K562 (cell line): ENCODE measurements around the gene SLC8A2. TPM values are rescaled to one million over a fixed set of nuclear protein-coding genes. Genes with fewer than 3 reads are reported as not detected.

Experiments
- ATAC-seq: fragments of 200-7000 bp; cut with Tn5 transposase; 3 replicates; pipeline ENCODE4 v1.9.1; 2020; ENCODE audit warnings: moderate library complexity
- BruUV-seq: library from RNA; stranded (reverse); fragments of 400-500 nt; replicated peaks from 2 replicates; lab custom pipeline; 2021; lab: Mats Ljungman, UMichigan
- CTCF ChIA-PET: fragments of 300-600 bp; formaldehyde crosslinking; extraction: SDS; loops from one replicate; lab custom pipeline; 2021; ENCODE audit warnings: low intra/inter-chr PET ratio; lab: Yijun Ruan, JAX
- POLR2A ChIA-PET: fragments of 300-600, 350-650 bp; sonication (Branson Sonifier 250); formaldehyde crosslinking; extraction: SDS; loops from one replicate; lab custom pipeline; 2021; ENCODE audit warnings: antibody characterized with exemption, inconsistent platforms; lab: Yijun Ruan, JAX
- DNase-seq, 4 experiments: peaks; one replicate each; pipeline versions ENCODE4 v3.0.0 to v3.0.0-alpha.2; 2011 to 2018; ENCODE audit warnings: low spot score in 3 of 4, mixed read lengths in 3 of 4; ENCODE audit errors: extremely low read depth in 1 of 4
- FAIRE-seq: peaks from 2 replicates; lab custom pipeline; 2011; peaks lifted over from hg19 to GRCh38; lab: Jason Lieb, UNC
- H2AFZ ChIP-seq: 2 replicates; pipeline ENCODE4 v1.6.0; 2011; ENCODE audit warnings: low read depth, low read length, control low read depth, inconsistent platforms
- H3K27ac ChIP-seq: fragments of 200-600 bp; 3 replicates; pipeline ENCODE4 v1.8.0; 2011; ENCODE audit warnings: low read depth, mild to moderate bottlenecking, control low read depth, inconsistent platforms, low read length, moderate library complexity, mixed read lengths; ENCODE audit errors: extremely low read depth
- H3K27me3 ChIP-seq, 2 experiments: fragments of 300-600 bp in 1 of 2; 2 replicates in 1 of 2; 3 replicates in 1 of 2; pipeline versions ENCODE4 v1.6.0 to v1.8.0; 2011; ENCODE audit warnings: inconsistent platforms in 2 of 2, low read length in 2 of 2, mild to moderate bottlenecking in 1 of 2, mixed read lengths in 1 of 2, moderate library complexity in 1 of 2; ENCODE audit not compliant: control insufficient read depth in 2 of 2, insufficient read depth in 2 of 2
- H3K36me3 ChIP-seq: fragments of 300-600 bp; 3 replicates; pipeline ENCODE4 v1.8.0; 2011; ENCODE audit warnings: mild to moderate bottlenecking, low read length, inconsistent platforms; ENCODE audit not compliant: control insufficient read depth, insufficient read depth
- H3K4me1 ChIP-seq, 2 experiments: fragments of 200-600 bp in 1 of 2; replicated peaks in 1 of 2; 2 replicates in 1 of 2; 3 replicates in 1 of 2; pipeline versions ENCODE4 v1.5.1 to v1.8.0; 2011; ENCODE audit warnings: inconsistent platforms in 2 of 2, low read length in 2 of 2, mild to moderate bottlenecking in 1 of 2, mixed read lengths in 1 of 2, moderate library complexity in 1 of 2; ENCODE audit not compliant: control insufficient read depth in 2 of 2, insufficient read depth in 2 of 2
- H3K4me2 ChIP-seq: 2 replicates; pipeline ENCODE4 v1.6.1; 2011; ENCODE audit warnings: low read length, control low read depth, inconsistent platforms, mixed read lengths; ENCODE audit not compliant: insufficient read depth
- H3K4me3 ChIP-seq: fragments of 200-600 bp; sonication (generic), shearing (Covaris generic); 2 replicates; pipeline ENCODE4 v1.5.1; 2016; ENCODE audit warnings: control low read depth, inconsistent platforms
- H3K79me2 ChIP-seq: fragments of 200-600 bp; 3 replicates; pipeline ENCODE4 v1.8.0; 2011; ENCODE audit warnings: low read length, inconsistent platforms; ENCODE audit not compliant: control insufficient read depth, insufficient read depth
- H3K9ac ChIP-seq, 2 experiments: 2 replicates each; pipeline versions ENCODE4 v1.6.0 to v1.6.1; 2011; ENCODE audit warnings: low read depth in 2 of 2, low read length in 2 of 2, control low read depth in 1 of 2, inconsistent platforms in 1 of 2, mild to moderate bottlenecking in 1 of 2, mixed read lengths in 1 of 2; ENCODE audit not compliant: insufficient read depth in 1 of 2
- H3K9me1 ChIP-seq: one replicate; pipeline ENCODE4 v1.6.0; 2011; ENCODE audit warnings: inconsistent platforms, mild to moderate bottlenecking, low read length, moderate library complexity; ENCODE audit not compliant: control insufficient read depth, insufficient read depth
- H3K9me3 ChIP-seq: replicated peaks from 2 replicates; pipeline ENCODE4 v1.5.1; 2011; ENCODE audit warnings: low read depth, low read length, inconsistent platforms; ENCODE audit not compliant: control insufficient read depth, insufficient read depth
- H4K20me1 ChIP-seq: replicated peaks from 2 replicates; pipeline ENCODE4 v1.6.1; 2011; ENCODE audit warnings: low read length, inconsistent platforms, mixed read lengths; ENCODE audit not compliant: control insufficient read depth, insufficient read depth
- BCL6 ChIP-seq: fragments of 250-450 bp; sonication (Bioruptor Pico); IDR thresholded peaks from 2 replicates; pipeline ENCODE4 v1.4.0; 2020
- BMI1 ChIP-seq: fragments of 150-350 bp; IDR thresholded peaks from 2 replicates; pipeline ENCODE4 v1.6.1; 2014; ENCODE audit warnings: low read length
- EGR1 ChIP-seq: fragments of 450-650 bp; conservative IDR thresholded peaks from 2 replicates; pipeline ENCODE4 v1.6.1; 2017; ENCODE audit warnings: mild to moderate bottlenecking
- ETV5 ChIP-seq: sonication (generic); formaldehyde crosslinking; IDR thresholded peaks from 2 replicates; pipeline ENCODE4 v1.4.0; 2020; ENCODE audit warnings: low read depth, mild to moderate bottlenecking, missing genetic modification reagents
- GTF2A2 ChIP-seq: IDR thresholded peaks from 2 replicates; pipeline ENCODE4 v1.6.1; 2016; ENCODE audit warnings: mild to moderate bottlenecking, missing genetic modification characterization, missing compliant biosample characterization
- MITF ChIP-seq: IDR thresholded peaks from 2 replicates; pipeline ENCODE4 v1.6.1; 2014; ENCODE audit warnings: antibody characterized with exemption
- NELFE ChIP-seq: IDR thresholded peaks from 2 replicates; pipeline ENCODE4 v1.6.1; 2011; ENCODE audit warnings: mild to moderate bottlenecking; ENCODE audit not compliant: insufficient read depth, insufficient read length
- NR4A1 ChIP-seq, 2 experiments: fragments of 250-450 bp in 1 of 2; fragments of 450-650 bp in 1 of 2; sonication (Bioruptor Pico) in 1 of 2; IDR thresholded peaks; 2 replicates each; pipeline versions ENCODE4 v1.4.0 to v1.6.1; 2016 to 2020; ENCODE audit warnings: mild to moderate bottlenecking in 2 of 2, missing compliant biosample characterization in 1 of 2, missing genetic modification characterization in 1 of 2, moderate library complexity in 1 of 2
- PCBP2 ChIP-seq: fragments of 200-400 bp; formaldehyde crosslinking; IDR thresholded peaks from 2 replicates; pipeline ENCODE4 v1.6.1; 2018; ENCODE audit warnings: low read length, low read depth, mild to moderate bottlenecking, moderate library complexity; ENCODE audit not compliant: poor library complexity, severe bottlenecking
- PRPF4 ChIP-seq: fragments of 200-400 bp; formaldehyde crosslinking; IDR thresholded peaks from one replicate; pipeline ENCODE4 v1.6.1; 2017; ENCODE audit warnings: low read length, low read depth, mild to moderate bottlenecking; ENCODE audit not compliant: insufficient read depth, poor library complexity, severe bottlenecking
- TBL1XR1 ChIP-seq, 2 experiments: IDR thresholded peaks; 2 replicates each; pipeline ENCODE4 v1.6.1; 2012; ENCODE audit warnings: improper control_type of control experiment in 2 of 2, low read length in 2 of 2, mild to moderate bottlenecking in 1 of 2
- ZC3H4 ChIP-seq: sonication (generic); formaldehyde crosslinking; IDR thresholded peaks from 2 replicates; pipeline ENCODE4 v1.9.0; 2021; ENCODE audit warnings: missing genetic modification reagents, borderline replicate concordance
- ZNF280B ChIP-seq: fragments of 250-450 bp; sonication (Bioruptor Pico); IDR thresholded peaks from 2 replicates; pipeline ENCODE4 v1.5.1; 2021; ENCODE audit warnings: mild to moderate bottlenecking
- ZNF668 ChIP-seq: fragments of 250-450 bp; sonication (Bioruptor Pico); IDR thresholded peaks from 2 replicates; pipeline ENCODE4 v1.8.0; 2022; ENCODE audit warnings: mild to moderate bottlenecking, inconsistent platforms
- WGBS: fragments of 100-300 bp; shearing (Covaris generic); methylation state at CpG from one replicate; pipeline ENCODE4 v1.1.6; 2016; ENCODE audit warnings: low coverage, mixed read lengths; ENCODE audit not compliant: insufficient coverage; ENCODE audit errors: missing lambda C conversion rate; 5-methylcytosine and 5-hydroxymethylcytosine counted together
- in situ Hi-C: fragments of 300-500 bp; cut with MboI; formaldehyde crosslinking; loops from 4 replicates; pipeline ENCODE4 v1.15.0; 2018; ENCODE audit warnings: inconsistent platforms, mixed read lengths
- intact Hi-C: fragments of 100-400 bp; cut with micrococcal nuclease; formaldehyde crosslinking; loops from 2 replicates; pipeline ENCODE4 v1.14.2; 2022
- polyA plus RNA-seq, 8 experiments: library from polyadenylated mRNA; depleted of rRNA in 4 of 8; stranded (reverse) in 5 of 8; unstranded in 3 of 8; fragments of >200 nt; fragmentation: Nextera tagmentation in 2 of 8; fragmentation: Illumina TruSeq in 1 of 8; extraction: Ambion mirVana in 2 of 8; extraction: Trizol in 1 of 8; gene quantifications; 2 replicates each; pipeline versions ENCODE4 v1.2.1 to v1.2.3, GENCODE V29; 2011 to 2014; ENCODE audit warnings: inconsistent platforms in 1 of 8, missing spikeins in 1 of 8
- total RNA-seq, 7 experiments: library from RNA; depleted of rRNA in 6 of 7; stranded (reverse); fragments of >200 nt in 6 of 7; fragmentation: Illumina TruSeq in 2 of 7; extraction: Trizol in 2 of 7; gene quantifications; 2 replicates each; pipeline versions ENCODE4 v1.2.1 to v1.2.3, GENCODE V29; 2011 to 2021; ENCODE audit warnings: low replicate concordance in 1 of 7
- TF ChIP-seq, protein P1 (sequence below): sonication (generic); formaldehyde crosslinking; IDR thresholded peaks from 2 replicates; pipeline ENCODE4 v1.8.0; 2022; ENCODE audit warnings: mild to moderate bottlenecking, low read depth, missing genetic modification reagents
- TF ChIP-seq, protein P2 (sequence below): fragments of 450-650 bp; IDR thresholded peaks from 2 replicates; pipeline ENCODE4 v1.6.1; 2017; ENCODE audit warnings: antibody characterized with exemption

The SLC8A2 gene
- total and polyA plus RNA-seq, 9 of the 15 experiments (the other 6 are each of a cell fraction or from before 2014, with no cell fraction given): 0.07 to 0.66 (median 0.24) TPM; not detected in 3

- WGBS: 15% methylated on average over 9 of the region's 9 CpGs
- FAIRE-seq: no peak
- no peak overlapping the region for H3K4me3 ChIP-seq
- ChIA-PET CTCF (no interaction called here), POLR2A (no interaction called here)
- no peak overlapping the region for H3K4me2 ChIP-seq
- no peak for DNase-seq
- H2AFZ ChIP-seq: no peak overlapping the region
- BruUV-seq: no TSS peak
- no peaks in the 10 kb centered on the region for H3K79me2 ChIP-seq
- no peaks in the 10 kb centered on the region for H3K9me1 ChIP-seq
- in situ Hi-C loops: no loop called here
- intact Hi-C loops: no loop called here
- no peak for ATAC-seq
- no peaks in the 10 kb centered on the region for H3K9me3 ChIP-seq
- H3K27ac ChIP-seq: no peak overlapping the region
- no peaks in the 10 kb centered on the region for H3K36me3 ChIP-seq
- H3K4me1 ChIP-seq: no peaks in the 10 kb centered on the region
- H3K9ac ChIP-seq: no peak overlapping the region
- no peaks in the 10 kb centered on the region for H4K20me1 ChIP-seq
- H3K27me3 ChIP-seq: peaks cover 6 to 20% of the 10 kb centered on the region in 2 experiments; a peak in 4 of 5 replicates
- no peak for TF ChIP-seq ZNF280B (CRISPR knock-in tag)
- TF ChIP-seq, protein P1, sequence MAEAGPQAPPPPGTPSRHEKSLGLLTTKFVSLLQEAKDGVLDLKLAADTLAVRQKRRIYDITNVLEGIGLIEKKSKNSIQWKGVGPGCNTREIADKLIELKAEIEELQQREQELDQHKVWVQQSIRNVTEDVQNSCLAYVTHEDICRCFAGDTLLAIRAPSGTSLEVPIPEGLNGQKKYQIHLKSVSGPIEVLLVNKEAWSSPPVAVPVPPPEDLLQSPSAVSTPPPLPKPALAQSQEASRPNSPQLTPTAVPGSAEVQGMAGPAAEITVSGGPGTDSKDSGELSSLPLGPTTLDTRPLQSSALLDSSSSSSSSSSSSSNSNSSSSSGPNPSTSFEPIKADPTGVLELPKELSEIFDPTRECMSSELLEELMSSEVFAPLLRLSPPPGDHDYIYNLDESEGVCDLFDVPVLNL: no peak
- no peak for TF ChIP-seq BMI1
- no peak for TF ChIP-seq PCBP2
- TF ChIP-seq EGR1: no peak
- no peak for TF ChIP-seq GTF2A2 (tag)
- no peak for TF ChIP-seq BCL6
- TF ChIP-seq ZNF668 (CRISPR knock-in tag): no peak
- TF ChIP-seq PRPF4: no peak
- TF ChIP-seq, protein P2, sequence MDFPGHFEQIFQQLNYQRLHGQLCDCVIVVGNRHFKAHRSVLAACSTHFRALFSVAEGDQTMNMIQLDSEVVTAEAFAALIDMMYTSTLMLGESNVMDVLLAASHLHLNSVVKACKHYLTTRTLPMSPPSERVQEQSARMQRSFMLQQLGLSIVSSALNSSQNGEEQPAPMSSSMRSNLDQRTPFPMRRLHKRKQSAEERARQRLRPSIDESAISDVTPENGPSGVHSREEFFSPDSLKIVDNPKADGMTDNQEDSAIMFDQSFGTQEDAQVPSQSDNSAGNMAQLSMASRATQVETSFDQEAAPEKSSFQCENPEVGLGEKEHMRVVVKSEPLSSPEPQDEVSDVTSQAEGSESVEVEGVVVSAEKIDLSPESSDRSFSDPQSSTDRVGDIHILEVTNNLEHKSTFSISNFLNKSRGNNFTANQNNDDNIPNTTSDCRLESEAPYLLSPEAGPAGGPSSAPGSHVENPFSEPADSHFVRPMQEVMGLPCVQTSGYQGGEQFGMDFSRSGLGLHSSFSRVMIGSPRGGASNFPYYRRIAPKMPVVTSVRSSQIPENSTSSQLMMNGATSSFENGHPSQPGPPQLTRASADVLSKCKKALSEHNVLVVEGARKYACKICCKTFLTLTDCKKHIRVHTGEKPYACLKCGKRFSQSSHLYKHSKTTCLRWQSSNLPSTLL: no peak
- TF ChIP-seq TBL1XR1 (IDR thresholded peaks at IDR 0.05; ENCODE audit: low read length in 2 of 2): no peak
- TF ChIP-seq NELFE: no peak
- no peak for TF ChIP-seq ZC3H4 (CRISPR knock-in tag)
- no peak for TF ChIP-seq ETV5 (CRISPR knock-in tag)
- no peak for TF ChIP-seq MITF
- TF ChIP-seq NR4A1 (CRISPR knock-in tag; IDR thresholded peaks at IDR 0.05): no peak
- no peak for TF ChIP-seq NR4A1 (tag; IDR thresholded peaks at IDR 0.05)
These were observed 82.5 kb downstream of the SLC8A2 start for GRCh38 chr19:47389150-47389556.
